H1 (cell line): ENCODE measurements around the gene RALGDS. TPM values are rescaled to one million over a fixed set of nuclear protein-coding genes. Genes with fewer than 3 reads are reported as not detected.

Experiments
- MAFK ChIP-seq: IDR thresholded peaks from 2 replicates; pipeline ENCODE4 v1.6.1; 2012; ENCODE audit warnings: low read depth, mild to moderate bottlenecking, improper control_type of control experiment, low read length
- RNF2 ChIP-seq: fragments of 200-900, 300-1000 bp; sonication (generic); IDR thresholded peaks from 2 replicates; pipeline ENCODE4 v1.7.1; 2016; ENCODE audit warnings: borderline replicate concordance, low read depth, mild to moderate bottlenecking, antibody characterized with exemption, low read length; ENCODE audit not compliant: poor library complexity, severe bottlenecking; ENCODE audit errors: missing control alignments
- SP4 ChIP-seq: IDR thresholded peaks from 2 replicates; pipeline ENCODE4 v1.6.1; 2012; ENCODE audit warnings: low read length, inconsistent platforms
- polyA plus RNA-seq, 7 experiments: library from polyadenylated mRNA; depleted of rRNA in 3 of 7; stranded (reverse) in 5 of 7; unstranded in 2 of 7; fragments of >200 nt in 5 of 7; fragments of 200-250 nt in 2 of 7; gene quantifications; 1 replicate in 5 of 7; 2 replicates in 1 of 7; 4 replicates in 1 of 7; pipeline versions ENCODE4 v1.2.1 to v1.2.3, GENCODE V29; 2011 to 2013; ENCODE audit warnings: missing spikeins in 2 of 7, mixed read lengths in 2 of 7
- total RNA-seq: library from RNA; stranded (reverse); fragmentation: NEBNext Ultra II Directional; extraction: Animal tissue kit (Norgen Biotek cat#: 25700); gene quantifications from 2 replicates; pipeline ENCODE4 v1.2.1, GENCODE V29; 2021

RALGDS gene
- total and polyA plus RNA-seq, 2 of the 8 experiments (the other 6 are each of a cell fraction or from before 2014, with no cell fraction given) = 14.5 to 25.5 TPM

DNA sequence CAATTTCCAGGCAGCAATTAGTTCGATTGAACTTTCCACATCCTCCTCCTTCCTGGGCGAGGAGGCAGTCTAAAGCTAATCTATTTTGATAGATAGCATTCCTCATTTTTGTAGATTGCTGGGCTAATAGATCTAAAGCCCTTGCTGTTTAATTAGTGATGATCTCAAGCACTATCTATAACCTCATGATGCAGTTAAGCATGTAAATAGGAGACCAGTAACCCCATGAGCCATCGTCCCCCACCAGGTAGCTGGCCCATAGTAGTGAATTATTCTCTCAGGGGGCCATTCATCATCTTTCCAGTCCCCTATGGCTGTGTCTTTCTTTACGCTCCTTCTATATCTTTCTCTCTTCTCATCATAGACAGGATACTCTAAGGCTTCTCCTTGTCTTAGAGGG is 44.3 kb downstream of the RALGDS start (continued):
- TF ChIP-seq MAFK = no peak
- no peak for TF ChIP-seq RNF2
- TF ChIP-seq SP4 = no peak
